Erythroblast (primary cell): Measurements from ENCODE around the gene CD27.

ENCODE experiments used
- GATA1 ChIP-seq: IDR thresholded peaks from 2 replicates; pipeline ENCODE4 v1.6.1; 2011; ENCODE audit warnings: low read depth, mild to moderate bottlenecking, control low read depth, low read length, moderate library complexity
- POLR2A ChIP-seq: IDR thresholded peaks from 2 replicates; pipeline ENCODE4 v1.6.1; 2011; ENCODE audit warnings: mild to moderate bottlenecking, low read length

GRCh38 chr12:6469609-6470374 lies 25.0 kb downstream of the CD27 start:
- TF ChIP-seq POLR2A (no peak), GATA1 (no peak)
